ENCODE measurements around the gene ENOX1.

Gene ENOX1

DNA sequence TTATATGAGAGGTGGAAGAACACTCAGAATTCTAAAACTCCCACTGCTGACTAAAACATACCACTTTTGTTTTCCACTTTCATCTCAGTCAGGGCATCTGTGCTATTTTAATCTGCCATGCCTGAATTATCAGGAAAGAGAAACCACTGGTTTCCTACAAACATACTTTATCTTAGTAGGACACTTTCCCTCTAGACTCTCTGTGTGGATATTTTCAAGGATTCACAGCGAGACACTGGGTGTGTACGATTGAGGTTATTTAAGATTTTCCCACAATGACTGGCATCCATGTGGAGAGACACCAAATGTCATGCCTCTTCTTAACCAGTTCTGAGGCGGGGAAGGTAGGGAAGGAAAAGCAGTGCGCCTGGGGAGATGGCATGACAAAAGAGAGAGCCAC, 212.2 kb downstream of the ENOX1 start:
- Histone ChIP-seq H3K9me3 (ENCODE audit: control insufficient read depth, low read length) (no peaks in the 10 kb centered on the region), H3K36me3 (ENCODE audit: control insufficient read depth, insufficient read depth, low read length) (no peaks in the 10 kb centered on the region), H3K9ac (ENCODE audit: low read length) (no peak overlapping the region), H3K4me3 (ENCODE audit: low read length) (no peak overlapping the region), H3K27me3 (ENCODE audit: control insufficient read depth, insufficient read depth, low read length) (no peaks in the 10 kb centered on the region), H3K4me1 (ENCODE audit: control insufficient read depth, insufficient read depth, low read length) (no peaks in the 10 kb centered on the region)

DNA sequence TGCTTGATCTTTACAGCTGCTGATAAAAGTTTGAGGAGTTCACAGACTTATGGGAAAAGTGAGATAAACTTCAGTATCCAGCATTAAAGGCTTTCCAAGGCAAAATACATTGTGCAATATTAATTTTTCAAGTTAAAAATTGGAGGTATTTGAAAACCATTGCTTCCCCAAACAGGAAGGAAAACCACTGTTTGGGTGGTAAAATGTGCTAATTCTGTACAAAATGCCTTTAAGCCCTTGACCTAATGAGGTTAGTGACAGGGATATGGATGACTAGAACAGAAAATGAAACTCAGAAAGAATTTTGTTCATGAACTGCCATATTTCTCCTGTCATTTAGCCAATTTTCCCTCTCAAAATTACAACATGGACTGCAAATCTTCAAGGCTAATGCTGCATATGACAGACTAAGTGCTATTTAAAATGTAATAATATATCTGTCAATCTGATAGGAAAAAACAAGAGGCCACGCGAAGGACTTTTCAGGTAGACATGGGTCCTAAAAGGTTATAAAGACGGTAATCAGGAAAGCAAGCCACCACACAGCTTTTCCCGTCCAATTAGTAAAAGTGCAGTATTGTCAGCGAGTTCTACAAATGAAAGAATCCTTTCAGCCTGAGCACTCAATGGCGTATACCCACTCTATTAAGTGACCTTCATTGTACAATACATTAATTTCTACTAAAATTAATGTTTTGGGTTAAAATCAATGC, 212.8 kb downstream of the ENOX1 start:
- no peaks in the 10 kb centered on the region for H3K9me3 ChIP-seq (ENCODE audit: control insufficient read depth, low read length)
- no peaks in the 10 kb centered on the region for H3K4me1 ChIP-seq (ENCODE audit: control insufficient read depth, insufficient read depth, low read length)
- no peaks in the 10 kb centered on the region for H3K27me3 ChIP-seq (ENCODE audit: control insufficient read depth, insufficient read depth, low read length)
- H3K9ac ChIP-seq (ENCODE audit: low read length), result no peak overlapping the region
- H3K4me3 ChIP-seq (ENCODE audit: low read length), result no peak overlapping the region
- H3K36me3 ChIP-seq (ENCODE audit: control insufficient read depth, insufficient read depth, low read length), result no peaks in the 10 kb centered on the region

DNA sequence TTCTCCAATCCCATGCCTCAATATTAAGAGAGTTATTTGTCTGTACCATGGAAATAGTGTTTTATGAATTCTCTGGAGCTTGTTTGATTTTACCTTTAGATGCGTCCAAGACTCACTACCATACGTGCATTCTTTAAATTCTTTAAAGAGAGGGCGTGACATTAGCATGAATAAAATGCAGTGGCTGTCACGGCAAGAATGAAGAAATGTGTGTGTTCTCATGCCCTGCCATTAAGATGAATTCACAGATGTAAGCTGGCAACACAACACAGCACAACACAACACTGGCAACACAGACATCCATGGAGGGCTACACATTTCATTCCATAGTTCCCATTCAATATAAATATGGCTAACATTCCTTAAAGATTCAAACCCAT, 213.4 kb downstream of the ENOX1 start:
- Histone ChIP-seq H3K9ac (ENCODE audit: low read length) (no peak overlapping the region), H3K36me3 (ENCODE audit: control insufficient read depth, insufficient read depth, low read length) (no peaks in the 10 kb centered on the region), H3K4me1 (ENCODE audit: control insufficient read depth, insufficient read depth, low read length) (no peaks in the 10 kb centered on the region), H3K9me3 (ENCODE audit: control insufficient read depth, low read length) (no peaks in the 10 kb centered on the region), H3K27me3 (ENCODE audit: control insufficient read depth, insufficient read depth, low read length) (no peaks in the 10 kb centered on the region), H3K4me3 (ENCODE audit: low read length) (no peak overlapping the region)

DNA sequence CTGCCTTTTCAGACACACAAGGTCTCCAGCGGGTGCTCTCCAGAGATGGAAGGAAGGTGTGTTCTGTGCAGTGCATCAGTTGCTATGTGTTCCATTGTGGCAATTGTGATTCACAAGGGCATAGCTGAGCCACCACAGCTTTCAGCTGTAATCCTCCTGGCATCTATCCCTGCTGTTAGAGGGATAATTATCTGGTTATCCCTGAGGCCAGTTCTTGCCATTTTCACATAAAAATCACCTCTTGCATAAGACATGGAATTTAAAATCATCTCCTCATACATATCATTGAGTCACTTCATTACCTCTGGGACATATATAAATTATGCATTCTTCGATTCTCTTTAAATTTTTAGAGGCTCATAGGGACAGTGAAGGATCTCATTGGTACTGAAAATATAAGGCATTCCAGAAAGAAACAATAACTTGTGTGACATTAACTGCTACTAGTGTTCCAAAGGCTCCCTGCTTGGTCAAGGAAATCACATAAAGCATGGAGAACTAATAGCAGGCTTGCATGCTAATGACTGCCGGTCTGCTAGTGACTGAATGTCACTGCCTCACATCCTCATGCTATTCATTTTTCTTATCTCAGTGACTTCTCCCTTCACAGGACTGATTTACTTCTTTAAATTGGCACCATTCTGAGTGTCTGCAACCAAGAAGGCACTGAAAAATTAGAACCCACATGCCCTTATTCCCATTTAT, 214.0 kb downstream of the ENOX1 start:
- Histone ChIP-seq H3K4me3 (ENCODE audit: low read length) (no peak overlapping the region), H3K36me3 (ENCODE audit: control insufficient read depth, insufficient read depth, low read length) (no peaks in the 10 kb centered on the region), H3K4me1 (ENCODE audit: control insufficient read depth, insufficient read depth, low read length) (no peaks in the 10 kb centered on the region), H3K9ac (ENCODE audit: low read length) (no peak overlapping the region), H3K9me3 (ENCODE audit: control insufficient read depth, low read length) (no peaks in the 10 kb centered on the region), H3K27me3 (ENCODE audit: control insufficient read depth, insufficient read depth, low read length) (no peaks in the 10 kb centered on the region)

GRCh38 chr13:43569658-43570057, 217.1 kb downstream of the ENOX1 start:
- peaks cover 7% of the 10 kb centered on the region for H3K4me1 ChIP-seq (ENCODE audit: control insufficient read depth, insufficient read depth, low read length)
- no peak overlapping the region for H3K9ac ChIP-seq (ENCODE audit: low read length)
- H3K4me3 ChIP-seq (ENCODE audit: low read length), result no peak overlapping the region
- no peaks in the 10 kb centered on the region for H3K27me3 ChIP-seq (ENCODE audit: control insufficient read depth, insufficient read depth, low read length)
- no peaks in the 10 kb centered on the region for H3K9me3 ChIP-seq (ENCODE audit: control insufficient read depth, low read length)
- no peaks in the 10 kb centered on the region for H3K36me3 ChIP-seq (ENCODE audit: control insufficient read depth, insufficient read depth, low read length)

DNA sequence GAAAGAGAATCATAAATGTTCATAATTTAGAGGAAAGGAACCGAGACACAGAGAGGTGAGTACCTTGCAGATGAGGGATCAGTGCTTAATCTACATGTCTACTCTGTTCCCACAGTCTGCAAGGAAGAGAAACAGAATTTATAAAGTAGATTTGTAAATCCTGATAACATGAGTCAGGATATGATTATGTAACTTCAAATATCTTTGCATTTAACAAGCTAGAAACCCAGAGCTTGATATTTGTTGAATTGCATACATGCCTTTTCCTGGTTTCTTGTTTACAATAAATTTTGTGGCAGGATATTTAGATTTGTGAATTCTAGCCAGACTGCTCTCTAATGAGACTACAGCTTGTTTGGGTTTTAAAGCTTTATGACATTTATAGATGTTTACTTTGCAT, 219.2 kb downstream of the ENOX1 start:
- H3K4me1 ChIP-seq (ENCODE audit: control insufficient read depth, insufficient read depth, low read length), result peaks cover 7% of the 10 kb centered on the region

GRCh38 chr13:43564952-43565351, 221.8 kb downstream of the ENOX1 start:
- no peaks in the 10 kb centered on the region for H3K36me3 ChIP-seq (ENCODE audit: control insufficient read depth, insufficient read depth, low read length)
- no peaks in the 10 kb centered on the region for H3K27me3 ChIP-seq (ENCODE audit: control insufficient read depth, insufficient read depth, low read length)
- no peak overlapping the region for H3K4me3 ChIP-seq (ENCODE audit: low read length)
- H3K9me3 ChIP-seq (ENCODE audit: control insufficient read depth, low read length), result no peaks in the 10 kb centered on the region
- peaks cover 7% of the 10 kb centered on the region for H3K4me1 ChIP-seq (ENCODE audit: control insufficient read depth, insufficient read depth, low read length)
- no peak overlapping the region for H3K9ac ChIP-seq (ENCODE audit: low read length)

More for the DNA sequence above, 219.2 kb downstream of the ENOX1 start:
- Histone ChIP-seq H3K9ac (ENCODE audit: low read length) (no peak overlapping the region), H3K9me3 (ENCODE audit: control insufficient read depth, low read length) (no peaks in the 10 kb centered on the region), H3K27me3 (ENCODE audit: control insufficient read depth, insufficient read depth, low read length) (no peaks in the 10 kb centered on the region), H3K36me3 (ENCODE audit: control insufficient read depth, insufficient read depth, low read length) (no peaks in the 10 kb centered on the region), H3K4me3 (ENCODE audit: low read length) (no peak overlapping the region)

DNA sequence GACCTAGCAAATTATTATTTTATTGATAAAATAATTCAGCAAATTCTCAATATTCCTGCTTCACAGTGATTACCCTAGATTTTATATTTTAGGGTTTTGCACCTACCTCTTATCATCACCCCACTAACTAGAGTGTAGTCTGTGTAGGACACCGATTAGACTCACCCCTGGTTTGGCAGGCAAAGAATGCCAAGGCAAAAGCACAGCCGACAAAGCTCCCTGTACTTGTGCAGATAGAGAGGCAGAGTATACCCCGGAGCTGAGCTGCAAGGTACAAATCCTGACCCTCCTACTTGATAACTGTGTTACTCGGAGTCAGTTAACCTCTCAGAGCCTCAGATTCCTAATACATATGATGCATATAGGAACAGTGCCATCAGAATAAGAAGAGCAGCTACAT, 225.7 kb downstream of the ENOX1 start:
- no peaks in the 10 kb centered on the region for H3K9me3 ChIP-seq (ENCODE audit: control insufficient read depth, low read length)
- H3K4me1 ChIP-seq (ENCODE audit: control insufficient read depth, insufficient read depth, low read length), result peaks cover 7% of the 10 kb centered on the region
- H3K9ac ChIP-seq (ENCODE audit: low read length), result no peak overlapping the region
- H3K36me3 ChIP-seq (ENCODE audit: control insufficient read depth, insufficient read depth, low read length), result no peaks in the 10 kb centered on the region
- no peaks in the 10 kb centered on the region for H3K27me3 ChIP-seq (ENCODE audit: control insufficient read depth, insufficient read depth, low read length)
- no peak overlapping the region for H3K4me3 ChIP-seq (ENCODE audit: low read length)

DNA sequence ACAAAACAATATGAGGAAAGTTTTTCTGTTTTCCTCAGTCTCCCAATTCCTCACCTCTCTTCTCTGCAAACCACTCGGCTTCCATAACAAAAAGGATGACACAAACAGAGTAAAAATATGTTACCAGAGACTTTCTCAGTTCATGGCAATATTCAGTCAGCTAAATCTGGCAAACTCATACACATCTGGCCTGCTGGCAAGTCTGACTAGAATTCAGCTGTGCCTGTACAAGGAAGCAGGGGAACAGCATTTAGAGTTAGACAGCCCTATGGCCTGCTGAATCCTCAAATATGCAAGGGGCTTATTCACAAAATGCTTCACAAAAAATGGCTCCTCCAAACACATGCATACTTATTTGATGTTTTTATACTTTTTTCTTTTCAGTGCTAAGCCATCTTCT, 227.8 kb downstream of the ENOX1 start:
- no peaks in the 10 kb centered on the region for H3K36me3 ChIP-seq (ENCODE audit: control insufficient read depth, insufficient read depth, low read length)
- no peaks in the 10 kb centered on the region for H3K27me3 ChIP-seq (ENCODE audit: control insufficient read depth, insufficient read depth, low read length)
- H3K4me1 ChIP-seq (ENCODE audit: control insufficient read depth, insufficient read depth, low read length), result no peaks in the 10 kb centered on the region
- H3K9me3 ChIP-seq (ENCODE audit: control insufficient read depth, low read length), result no peaks in the 10 kb centered on the region
- no peak overlapping the region for H3K9ac ChIP-seq (ENCODE audit: low read length)
- H3K4me3 ChIP-seq (ENCODE audit: low read length), result no peak overlapping the region

- no peaks in the 10 kb centered on the region for H3K4me1 ChIP-seq (ENCODE audit: control insufficient read depth, insufficient read depth, low read length)
- no peak overlapping the region for H3K4me3 ChIP-seq (ENCODE audit: low read length)
- H3K9me3 ChIP-seq (ENCODE audit: control insufficient read depth, low read length), result no peaks in the 10 kb centered on the region
- H3K36me3 ChIP-seq (ENCODE audit: control insufficient read depth, insufficient read depth, low read length), result no peaks in the 10 kb centered on the region
- no peak overlapping the region for H3K9ac ChIP-seq (ENCODE audit: low read length)
- no peaks in the 10 kb centered on the region for H3K27me3 ChIP-seq (ENCODE audit: control insufficient read depth, insufficient read depth, low read length)
Measured at GRCh38 chr13:43558326-43558725, 228.4 kb downstream of the ENOX1 start.

- no peaks in the 10 kb centered on the region for H3K27me3 ChIP-seq (ENCODE audit: control insufficient read depth, insufficient read depth, low read length)
- H3K4me3 ChIP-seq (ENCODE audit: low read length), result no peak overlapping the region
- no peaks in the 10 kb centered on the region for H3K36me3 ChIP-seq (ENCODE audit: control insufficient read depth, insufficient read depth, low read length)
- no peaks in the 10 kb centered on the region for H3K4me1 ChIP-seq (ENCODE audit: control insufficient read depth, insufficient read depth, low read length)
- no peak overlapping the region for H3K9ac ChIP-seq (ENCODE audit: low read length)
- no peaks in the 10 kb centered on the region for H3K9me3 ChIP-seq (ENCODE audit: control insufficient read depth, low read length)
Measured at GRCh38 chr13:43555667-43556066, 231.1 kb downstream of the ENOX1 start.

GRCh38 chr13:43551897-43552456, 234.8 kb downstream of the ENOX1 start:
- H3K4me3 ChIP-seq (ENCODE audit: low read length), result no peak overlapping the region
- H3K36me3 ChIP-seq (ENCODE audit: control insufficient read depth, insufficient read depth, low read length), result no peaks in the 10 kb centered on the region
- H3K4me1 ChIP-seq (ENCODE audit: control insufficient read depth, insufficient read depth, low read length), result no peaks in the 10 kb centered on the region
- H3K9ac ChIP-seq (ENCODE audit: low read length), result no peak overlapping the region
- H3K27me3 ChIP-seq (ENCODE audit: control insufficient read depth, insufficient read depth, low read length), result no peaks in the 10 kb centered on the region
- H3K9me3 ChIP-seq (ENCODE audit: control insufficient read depth, low read length), result no peaks in the 10 kb centered on the region
